Bronchial epithelial cell (primary cell): ENCODE results near the gene MGA. TPM values are rescaled to one million over a fixed set of nuclear protein-coding genes. Genes with fewer than 3 reads are reported as not detected.

Experiments used
- DNase-seq: peaks from one replicate; pipeline ENCODE4 v3.0.0-alpha.2; 2010; ENCODE audit warnings: low read depth
- FAIRE-seq: peaks from 2 replicates; lab custom pipeline; 2011; peaks lifted over from hg19 to GRCh38; lab: Jason Lieb, UNC
- H3K27me3 ChIP-seq: 2 replicates; pipeline ENCODE4 v1.5.1; 2011; ENCODE audit warnings: low read length; ENCODE audit not compliant: control insufficient read depth, insufficient read depth
- H3K36me3 ChIP-seq: 2 replicates; pipeline ENCODE4 v1.5.1; 2011; ENCODE audit warnings: low read length; ENCODE audit not compliant: control insufficient read depth, insufficient read depth
- H3K4me3 ChIP-seq: 2 replicates; pipeline ENCODE4 v1.5.1; 2011; ENCODE audit warnings: mild to moderate bottlenecking, low read depth, low read length, control low read depth
- CTCF ChIP-seq: IDR thresholded peaks from 2 replicates; pipeline ENCODE4 v1.5.1; 2011; ENCODE audit warnings: mild to moderate bottlenecking, moderate library complexity, low read length, control low read depth, inconsistent platforms; ENCODE audit not compliant: insufficient read depth, severe bottlenecking
- total RNA-seq: library from RNA; depleted of rRNA; stranded (reverse); fragments of >200 nt; gene quantifications from 2 replicates; pipeline ENCODE4 v1.2.1, GENCODE V29; 2014

Gene MGA
- total RNA-seq, 1 donor from 2014 or later: 24.0 TPM

- peaks cover 2% of the 10 kb centered on the region for H3K36me3 ChIP-seq
- DNase-seq: no peak
- no peaks in the 10 kb centered on the region for H3K27me3 ChIP-seq
- H3K4me3 ChIP-seq: no peak overlapping the region
- FAIRE-seq: no peak
- no peak for TF ChIP-seq CTCF
Observed at GRCh38 chr15:41669701-41670100, 9.5 kb downstream of the MGA start.

GRCh38 chr15:41671656-41672648 lies 11.7 kb downstream of the MGA start:
- DNase-seq (no peak), FAIRE-seq (no peak)
- Histone ChIP-seq H3K4me3 (no peak overlapping the region), H3K27me3 (no peaks in the 10 kb centered on the region), H3K36me3 (peaks cover 2% of the 10 kb centered on the region)
- no peak for TF ChIP-seq CTCF

- Histone ChIP-seq H3K36me3 (no peaks in the 10 kb centered on the region), H3K27me3 (no peaks in the 10 kb centered on the region), H3K4me3 (no peak overlapping the region)
- no peak for DNase-seq
- no peak for FAIRE-seq
- no peak for TF ChIP-seq CTCF
Observed at GRCh38 chr15:41675337-41675736, 15.1 kb downstream of the MGA start.

- Histone ChIP-seq H3K36me3 (no peaks in the 10 kb centered on the region), H3K27me3 (no peaks in the 10 kb centered on the region), H3K4me3 (no peak overlapping the region)
- FAIRE-seq (no peak), DNase-seq (no peak)
- no peak for TF ChIP-seq CTCF
Observed at GRCh38 chr15:41678742-41679141, 18.5 kb downstream of the MGA start.

- no peak overlapping the region for H3K4me3 ChIP-seq
- H3K36me3 ChIP-seq: no peaks in the 10 kb centered on the region
- no peaks in the 10 kb centered on the region for H3K27me3 ChIP-seq
- DNase-seq (no peak), FAIRE-seq (no peak)
- TF ChIP-seq CTCF: no peak
Observed at GRCh38 chr15:41683955-41684354, 23.8 kb downstream of the MGA start.
